MG63 (cell line): ENCODE results near the gene TMEM191C. TPM values are rescaled to one million over a fixed set of nuclear protein-coding genes. Genes with fewer than 3 reads are reported as not detected.
"Not testable (repeated sequence)": the region's sequence is repeated elsewhere in the genome, so short reads cannot be mapped to it uniquely, and the experiment has no call there.

Experiments used
- DNase-seq: peaks from one replicate; pipeline ENCODE4 v3.0.0-alpha.2; 2020
- H3K27me3 ChIP-seq: fragments of 250-450 bp; sonication (Bioruptor Pico); 2 replicates; pipeline ENCODE4 v1.5.1; 2020; ENCODE audit warnings: mild to moderate bottlenecking, moderate library complexity
- H3K36me3 ChIP-seq: fragments of 250-450 bp; sonication (Bioruptor Pico); 2 replicates; pipeline ENCODE4 v1.5.1; 2020; ENCODE audit warnings: mild to moderate bottlenecking, moderate library complexity
- H3K4me3 ChIP-seq: fragments of 250-450 bp; sonication (Bioruptor Pico); 2 replicates; pipeline ENCODE4 v1.5.1; 2020; ENCODE audit warnings: mild to moderate bottlenecking, moderate library complexity
- H3K9me3 ChIP-seq: fragments of 250-450 bp; sonication (Bioruptor Pico); 2 replicates; pipeline ENCODE4 v1.5.1; 2020; ENCODE audit warnings: mild to moderate bottlenecking, moderate library complexity
- total RNA-seq: library from RNA; depleted of rRNA; stranded (reverse); fragments of >200 nt; shearing (Covaris generic); gene quantifications from 2 replicates; pipeline ENCODE4 v1.2.3, GENCODE V29; 2014; ENCODE audit warnings: low replicate concordance; rRNA removed

The TMEM191C gene
- 0.30 TPM in 1 of 2 replicates, not detected in the other for total RNA-seq

GRCh38 chr22:21467337-21468193, at the start of gene TMEM191C:
TSS of gene TMEM191C (plus strand) at chr22:21467387. CDS start at chr22:21467460, 73 bp downstream.
- not testable (repeated sequence) for H3K27me3 ChIP-seq, DNase-seq, H3K36me3 ChIP-seq

DNA sequence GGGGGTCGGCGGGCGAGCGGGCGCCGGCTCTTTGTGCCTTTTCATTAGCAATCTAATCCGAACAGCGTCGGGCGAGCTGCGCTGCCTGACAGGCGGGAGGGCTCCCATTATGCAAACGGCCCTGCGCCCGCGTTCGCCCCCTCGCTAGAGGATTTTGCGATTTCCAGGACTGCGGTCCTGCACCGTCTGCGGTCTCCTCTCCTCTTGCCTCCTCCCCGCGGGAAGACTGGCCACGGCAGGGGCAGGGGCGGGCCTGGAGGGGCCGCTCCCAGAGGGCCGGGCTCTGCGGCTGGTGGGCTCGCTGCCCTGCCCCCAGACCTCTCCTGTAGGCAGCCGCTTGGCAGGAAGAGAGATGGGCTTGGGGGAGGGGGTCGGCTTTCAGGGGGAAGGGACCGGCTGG, 49.3 kb upstream of the TMEM191C start:
- H3K36me3 ChIP-seq, H3K9me3 ChIP-seq, H3K27me3 ChIP-seq: not testable (repeated sequence)
- DNase-seq, result peak; percentile 9
- H3K4me3 ChIP-seq, result peak overlapping the region; percentile 34

More at GRCh38 chr22:21467337-21468193, at the start of gene TMEM191C:
- H3K4me3 ChIP-seq, result peak within 1 kb of the TSS; percentile 39
- H3K9me3 ChIP-seq, result not testable (repeated sequence)

GRCh38 chr22:21418974-21419638, 48.1 kb upstream of the TMEM191C start:
- not testable (repeated sequence) for H3K27me3 ChIP-seq, DNase-seq, H3K36me3 ChIP-seq, H3K9me3 ChIP-seq, H3K4me3 ChIP-seq

GRCh38 chr22:21420180-21420763, 46.9 kb upstream of the TMEM191C start:
- not testable (repeated sequence) for H3K4me3 ChIP-seq, H3K36me3 ChIP-seq, DNase-seq, H3K9me3 ChIP-seq, H3K27me3 ChIP-seq

DNA sequence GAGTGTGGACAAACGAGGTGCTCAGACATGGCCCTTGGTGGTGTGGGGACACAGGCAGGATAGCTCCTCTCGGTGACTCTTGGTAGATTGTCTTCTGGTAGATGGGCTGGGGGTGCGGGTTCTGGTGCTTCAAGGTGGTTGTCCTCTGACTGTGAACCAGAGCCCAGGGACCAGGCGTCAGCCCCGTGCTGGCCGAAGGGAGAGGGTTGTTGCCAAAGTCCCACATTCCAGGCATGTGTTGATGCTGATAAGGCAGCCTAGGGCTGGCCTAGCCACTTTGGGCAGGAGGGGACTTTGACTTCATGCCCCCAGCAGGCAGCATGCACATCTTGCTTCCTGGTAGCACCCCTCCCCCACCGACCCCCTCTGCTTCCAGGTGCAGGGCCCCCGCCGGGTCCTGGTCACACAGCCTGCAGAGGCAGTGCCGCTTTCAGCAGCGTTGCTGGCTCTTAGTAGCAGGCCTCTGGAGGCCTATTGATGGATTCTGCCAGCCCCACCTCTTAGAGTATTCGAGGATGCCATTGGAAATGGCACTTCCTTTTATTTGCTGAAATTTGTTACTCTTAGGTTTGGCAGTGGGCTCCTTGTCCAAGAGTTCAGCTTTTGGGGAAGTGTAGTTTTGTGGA, 43.0 kb upstream of the TMEM191C start:
- H3K4me3 ChIP-seq, DNase-seq, H3K27me3 ChIP-seq, H3K36me3 ChIP-seq, H3K9me3 ChIP-seq: not testable (repeated sequence)

DNA sequence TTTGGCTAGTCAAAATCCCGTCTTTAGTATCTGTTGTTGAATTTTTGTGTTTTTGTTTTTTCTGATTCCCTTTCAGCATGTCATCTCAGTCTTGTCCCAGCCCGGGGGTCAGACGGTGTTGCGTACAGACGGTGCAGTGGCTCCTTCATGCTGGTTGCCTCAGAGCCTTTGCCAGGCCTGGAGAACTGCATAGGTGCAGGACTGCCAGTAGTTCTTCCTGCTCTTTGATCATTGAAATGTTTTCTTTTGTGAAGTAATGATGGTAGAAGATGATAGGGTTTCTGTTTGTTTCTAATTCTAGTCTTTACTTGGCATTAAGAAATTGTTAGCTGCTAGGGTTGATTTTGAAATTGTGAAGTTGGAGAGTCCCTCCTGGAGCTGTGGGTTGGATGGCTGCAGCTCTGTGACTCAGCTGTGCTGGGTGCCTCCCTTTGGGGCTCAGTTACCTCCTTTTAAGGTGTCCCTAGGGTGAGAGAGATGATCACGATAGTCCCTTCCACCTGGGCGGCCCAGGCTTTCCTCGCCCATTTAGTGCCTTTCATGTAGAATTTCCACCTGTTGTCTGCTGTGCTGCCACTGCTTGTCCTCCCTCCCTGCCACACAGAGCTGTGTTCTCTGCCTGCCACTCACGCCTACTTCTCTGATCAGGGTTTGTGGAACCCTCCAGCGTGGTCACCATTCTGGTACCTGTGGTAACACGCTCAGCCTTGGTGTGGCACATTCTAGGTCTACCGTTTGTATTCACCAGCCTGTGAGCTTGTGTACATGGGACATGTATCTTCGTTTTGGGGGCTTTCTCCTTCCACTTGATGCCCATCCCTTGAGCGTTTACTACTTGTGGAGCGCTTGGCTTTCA, 32.6 kb upstream of the TMEM191C start:
- H3K36me3 ChIP-seq, H3K4me3 ChIP-seq, DNase-seq, H3K9me3 ChIP-seq, H3K27me3 ChIP-seq: not testable (repeated sequence)

DNA sequence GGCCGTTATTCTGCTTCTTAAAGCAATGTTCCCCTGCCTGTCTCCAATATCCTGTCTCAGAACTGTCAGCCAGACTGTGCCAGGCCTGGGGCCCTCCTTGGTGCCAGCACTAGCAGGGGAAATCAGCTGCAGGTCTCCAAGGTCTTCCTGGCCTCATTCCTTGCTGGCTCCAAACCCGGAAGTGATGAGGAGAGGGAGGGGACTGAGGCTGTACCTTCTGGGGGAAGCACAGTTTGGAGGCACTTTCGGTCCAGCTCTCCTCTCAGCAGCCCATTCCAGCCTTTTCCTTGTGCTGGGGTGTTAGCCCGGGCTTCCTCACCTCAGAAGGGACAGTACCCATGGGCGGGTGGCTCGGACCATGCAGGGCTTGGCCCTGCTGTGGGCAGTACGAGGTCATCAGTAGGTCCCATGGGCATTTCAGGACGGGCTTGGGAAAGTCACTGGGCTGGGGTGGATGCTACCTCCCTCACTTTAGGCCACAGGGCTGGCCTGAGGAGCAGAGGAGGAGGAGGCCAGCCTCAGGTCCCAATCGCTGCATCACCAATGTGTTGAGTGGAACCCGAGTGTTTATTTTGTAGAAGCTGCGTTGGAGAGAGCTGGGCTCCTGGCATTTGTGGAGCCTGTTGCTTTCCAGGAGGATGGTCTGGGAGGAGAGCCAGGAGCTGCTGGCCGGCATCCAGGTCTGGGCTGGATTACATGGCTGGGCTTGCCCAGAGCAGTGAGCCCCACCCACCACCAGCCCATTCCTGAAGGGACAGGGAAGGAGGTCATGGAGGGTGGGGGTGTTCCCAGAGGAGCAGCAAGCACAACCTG, 31.0 kb upstream of the TMEM191C start:
- not testable (repeated sequence) for H3K4me3 ChIP-seq, H3K36me3 ChIP-seq, H3K9me3 ChIP-seq, DNase-seq, H3K27me3 ChIP-seq

- not testable (repeated sequence) for H3K4me3 ChIP-seq, H3K9me3 ChIP-seq, DNase-seq, H3K27me3 ChIP-seq, H3K36me3 ChIP-seq
These were observed 29.2 kb upstream of the TMEM191C start for GRCh38 chr22:21438013-21438412.

DNA sequence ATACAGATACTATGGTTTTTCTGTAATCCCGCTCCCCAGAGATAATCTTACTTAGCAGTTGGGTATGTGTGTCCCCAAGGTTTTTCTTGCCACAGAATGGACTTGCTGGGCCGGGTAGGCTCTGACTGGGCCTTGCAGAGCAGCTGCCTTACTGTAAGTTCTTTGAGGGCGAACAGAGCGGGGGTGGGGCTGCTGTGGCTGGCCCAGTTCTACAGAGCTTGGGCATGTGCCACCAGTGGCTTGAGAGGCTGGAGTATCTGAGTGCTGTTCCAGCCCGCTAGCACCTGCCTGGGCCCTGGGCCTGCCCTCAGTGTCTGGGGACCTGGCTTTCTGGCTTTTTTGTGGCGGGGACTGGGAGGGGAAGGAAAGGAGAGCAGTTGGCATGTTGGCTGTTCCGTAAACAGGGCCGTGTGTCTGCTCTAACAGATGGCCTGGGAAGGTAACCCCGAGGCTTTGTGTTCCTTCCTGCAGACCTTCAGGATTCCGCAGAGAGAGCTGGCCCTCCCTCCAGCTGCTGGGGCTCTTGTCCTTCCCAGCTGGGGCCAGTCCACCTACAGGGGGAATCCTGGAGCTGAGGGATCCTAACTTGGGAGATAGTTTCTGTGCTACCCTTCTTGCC, 27.1 kb upstream of the TMEM191C start:
- H3K9me3 ChIP-seq, H3K4me3 ChIP-seq, H3K27me3 ChIP-seq, H3K36me3 ChIP-seq, DNase-seq: not testable (repeated sequence)

- not testable (repeated sequence) for DNase-seq, H3K4me3 ChIP-seq, H3K9me3 ChIP-seq, H3K27me3 ChIP-seq, H3K36me3 ChIP-seq
These were observed 26.5 kb upstream of the TMEM191C start for GRCh38 chr22:21440676-21441075.

GRCh38 chr22:21441170-21441569, 26.0 kb upstream of the TMEM191C start:
- not testable (repeated sequence) for H3K36me3 ChIP-seq, DNase-seq, H3K9me3 ChIP-seq, H3K27me3 ChIP-seq, H3K4me3 ChIP-seq

DNA sequence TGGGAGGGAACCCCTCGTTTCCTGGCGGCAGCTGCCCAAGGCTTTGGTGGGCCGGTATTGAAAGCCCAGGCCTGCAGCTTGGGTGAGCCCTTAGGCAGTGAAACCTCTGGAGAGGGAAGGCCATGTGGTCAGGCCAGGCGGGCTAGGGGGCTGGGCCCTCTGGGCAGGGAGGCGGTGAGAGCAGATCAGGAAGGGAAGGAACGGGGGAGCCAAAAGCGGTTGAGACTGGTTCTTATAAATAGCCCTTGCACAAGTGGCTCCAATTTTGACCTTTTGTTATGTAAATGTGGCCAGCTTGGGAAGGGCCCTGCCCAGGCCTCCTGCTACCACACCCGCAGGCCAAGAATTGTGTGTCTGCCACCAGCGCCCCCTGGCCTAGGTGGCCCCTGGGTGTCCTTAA, 25.1 kb upstream of the TMEM191C start:
- H3K4me3 ChIP-seq, H3K36me3 ChIP-seq, H3K9me3 ChIP-seq, H3K27me3 ChIP-seq, DNase-seq: not testable (repeated sequence)

- not testable (repeated sequence) for H3K36me3 ChIP-seq, DNase-seq, H3K27me3 ChIP-seq, H3K9me3 ChIP-seq, H3K4me3 ChIP-seq
These were observed 24.5 kb upstream of the TMEM191C start for GRCh38 chr22:21442646-21443045.

DNA sequence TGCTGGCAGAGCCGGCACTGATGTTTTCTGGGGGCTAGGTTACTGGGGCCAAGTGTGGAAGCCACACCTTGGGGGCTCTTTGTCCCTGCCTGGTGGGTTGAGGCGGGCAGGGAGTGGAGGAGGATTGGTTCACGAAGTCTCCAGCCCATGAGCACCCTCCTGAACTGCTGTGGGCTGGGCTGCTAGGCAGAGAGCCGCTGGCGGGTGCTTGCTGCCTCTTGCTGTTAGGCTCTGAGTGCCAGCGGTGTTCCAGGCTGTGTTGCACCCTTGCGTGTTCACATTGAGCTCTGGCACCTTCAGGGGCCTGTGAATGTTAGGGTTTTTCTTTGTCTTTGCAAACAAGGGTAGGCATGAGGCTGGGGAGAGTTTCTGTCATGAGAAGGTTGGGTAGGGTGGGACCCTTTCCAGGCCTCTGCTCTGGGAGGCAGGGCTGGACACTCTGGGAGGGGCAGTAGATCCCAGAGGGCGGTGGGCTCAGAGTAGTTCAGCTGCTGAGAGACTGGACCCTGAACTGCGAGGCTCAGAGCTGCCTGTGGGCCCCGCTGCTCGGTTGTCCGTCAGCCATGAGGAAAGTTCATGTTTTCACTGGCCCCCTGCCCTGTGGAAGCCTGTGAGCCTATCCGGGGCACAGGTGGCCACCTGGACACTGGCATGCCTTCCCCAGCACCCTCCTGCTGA, 24.0 kb upstream of the TMEM191C start:
- DNase-seq, result no peak
- Histone ChIP-seq H3K9me3 (no peaks in the 10 kb centered on the region), H3K27me3 (no peaks in the 10 kb centered on the region), H3K36me3 (no peaks in the 10 kb centered on the region; the same call in 1 of the 2 replicates), H3K4me3 (no peak overlapping the region)
